ENCODE data around the gene PDZD4. TPM values are rescaled to one million over a fixed set of nuclear protein-coding genes. Genes with fewer than 3 reads are reported as not detected.

Gene PDZD4
- total and polyA plus RNA-seq, 2 of the 4 experiments (the other 2 are of a cell fraction), result under 0.01 to 0.38 TPM

DNA sequence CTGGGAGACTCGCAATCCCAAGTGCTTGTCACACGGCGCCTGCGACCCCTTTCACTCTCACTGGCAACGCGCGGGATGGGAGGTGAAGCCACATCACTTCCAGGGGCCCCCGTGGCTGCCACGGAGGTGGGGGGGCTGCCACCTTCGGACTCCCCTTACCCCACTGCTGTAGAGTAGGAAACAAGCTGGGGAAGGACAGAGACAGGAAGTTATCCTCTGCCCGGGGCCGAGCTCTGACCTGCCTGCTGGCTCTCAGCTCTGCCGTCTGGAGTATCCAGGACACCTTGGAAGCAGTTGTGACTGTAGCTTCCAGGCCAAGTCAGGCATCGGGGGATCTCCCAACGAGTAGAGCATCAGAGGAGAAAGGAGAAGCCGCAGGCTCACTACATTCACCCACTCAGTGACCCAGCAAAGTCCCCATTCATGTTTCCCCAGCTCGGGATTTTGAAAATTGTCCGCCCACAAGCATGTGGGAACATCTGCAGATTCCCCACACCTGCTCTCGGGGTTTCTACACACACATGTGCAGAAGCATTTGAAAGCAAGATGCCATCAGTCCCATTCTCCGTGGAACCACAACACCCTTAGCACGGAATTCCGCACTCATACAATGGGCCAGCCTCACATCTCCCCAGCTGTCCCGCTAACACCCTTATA, 10.8 kb downstream of the PDZD4 start:
- ChIA-PET CTCF (no interaction called here), POLR2A (ENCODE audit: unreplicated experiment) (no interaction called here)
- in situ Hi-C loops (cut with MboI; ENCODE audit: low sequenced_read_pairs) (no loop called here), dilution Hi-C loops (cut with HindIII; ENCODE audit: low sequenced_read_pairs, unreplicated experiment) (no loop called here), intact Hi-C loops (cut with micrococcal nuclease) (no loop called here)
- peak overlapping the region; percentile 9 for H2AK9ac ChIP-seq (replicated peaks; ENCODE audit: low read depth, low read length, poor library complexity)
- 0 out of 2 replicates have a peak, but pooled peaks cover 2% of the 10 kb centered on the region for H3K9me3 ChIP-seq (ENCODE audit: control insufficient read depth, insufficient read depth, low read length)
- H2BK20ac ChIP-seq (ENCODE audit: low read depth, low read length), result no peak overlapping the region
- H3K79me1 ChIP-seq (ENCODE audit: low read depth in 1 of 2, low read length in 2 of 2), result no peaks in the 10 kb centered on the region
- H3K18ac ChIP-seq (ENCODE audit: low read depth, low read length), result no peak overlapping the region
- H3K14ac ChIP-seq (replicated peaks; ENCODE audit: low read depth, low read length), result no peak overlapping the region
- no peak overlapping the region for H3K27ac ChIP-seq (ENCODE audit: insufficient read depth, low read length)
- peak overlapping the region; percentile 42 for H3K4me3 ChIP-seq (ENCODE audit: insufficient read depth, low read depth, low read length)
- H2BK15ac ChIP-seq (ENCODE audit: low read depth, low read length), result no peak overlapping the region
- no peaks in the 10 kb centered on the region for H3K9me1 ChIP-seq (ENCODE audit: insufficient read depth, low read length)
- H4K91ac ChIP-seq (ENCODE audit: insufficient read depth, low read depth, low read length), result no peak overlapping the region
- H3K36me3 ChIP-seq (ENCODE audit: control insufficient read depth, insufficient read depth, low read length), result no peaks in the 10 kb centered on the region
- 0 out of 4 replicates have a peak overlapping the region, but pooled peaks of 1 of the 2 experiments have one; percentile 39 for H4K8ac ChIP-seq (ENCODE audit: low read depth in 2 of 2, low read length in 2 of 2)
- no peaks in the 10 kb centered on the region for H4K20me1 ChIP-seq (ENCODE audit: insufficient read depth, low read length)
- H3K4me2 ChIP-seq (ENCODE audit: low read depth, low read length), result peak overlapping the region; percentile 14; the same call in 1 of the 2 replicates
- no peak overlapping the region for H3K23ac ChIP-seq (ENCODE audit: low read depth, low read length)
- H2AK5ac ChIP-seq (ENCODE audit: low read depth, low read length), result no peak overlapping the region
- DNase-seq (no peak), ATAC-seq (ENCODE audit: low read depth) (peak; percentile 19; the same call in 1 of the 2 replicates)
- no peak overlapping the region for H3K56ac ChIP-seq (ENCODE audit: extremely low read depth, insufficient read depth, low read length)
- H3K4ac ChIP-seq (ENCODE audit: low read depth, low read length), result no peak overlapping the region
- peak overlapping the region; percentile 66 for H2AFZ ChIP-seq (replicated peaks; ENCODE audit: low read length, poor library complexity)
- WGBS, 2 experiments (ENCODE audit: extremely low coverage in 2 of 2, insufficient read length in 1 of 2), result 54% methylated on average over 7 of the region's 23 CpGs; no CpG with 5 or more reads in 1 of the 2 experiments
- H2BK120ac ChIP-seq (ENCODE audit: low read depth, low read length), result no peak overlapping the region
- no peaks in the 10 kb centered on the region for H3K4me1 ChIP-seq (ENCODE audit: control insufficient read depth, insufficient read depth, low read length)
- peaks cover 16% of the 10 kb centered on the region for H3K27me3 ChIP-seq (ENCODE audit: control insufficient read depth, insufficient read depth, low read length)
- no peak overlapping the region for H2BK5ac ChIP-seq (ENCODE audit: low read depth, low read length, poor library complexity, severe bottlenecking)
- H4K5ac ChIP-seq (ENCODE audit: low read depth, low read length), result no peak overlapping the region
- no TSS peak for BruUV-seq (replicated peaks)
- no peak overlapping the region for H3K9ac ChIP-seq (ENCODE audit: low read depth, low read length)
- TF ChIP-seq RCOR1 (IDR thresholded peaks at IDR 0.05; ENCODE audit: insufficient replicate concordance, low read length) (no peak), RAD21 (IDR thresholded peaks at IDR 0.05; ENCODE audit: low read length) (no peak), FOS (IDR thresholded peaks at IDR 0.05; ENCODE audit: low read depth, low read length) (no peak), NFE2L2 (IDR thresholded peaks at IDR 0.05; ENCODE audit: low read depth, low read length) (no peak)

Measured in IMR-90 (cell line).